GM19438 (cell line): Measurements from ENCODE around the gene SLC19A2.

Experiments
- ATAC-seq: cut with Tn5 transposase; IDR thresholded peaks from one replicate; pipeline ENCODE4 v1.9.1; 2021; ENCODE audit warnings: low read depth; ENCODE audit not compliant: unreplicated experiment

Gene SLC19A2

GRCh38 chr1:169414952-169415351, 70.8 kb downstream of the SLC19A2 start:
- ATAC-seq: no peak
